ENCODE data around the gene EID2.

GRCh38 chr19:39520541-39521484 lies 19.1 kb downstream of the EID2 start:
- no peak for TF ChIP-seq CTCF (optimal IDR thresholded peaks at IDR 0.05 in 1 of 3, IDR thresholded peaks at IDR 0.05 in 1 of 3, conservative IDR thresholded peaks at IDR 0.05 in 1 of 3; ENCODE audit: extremely low read depth in 1 of 3, insufficient read depth in 2 of 3, low read length in 3 of 3)
- no peak for TF ChIP-seq EZH2 (IDR thresholded peaks at IDR 0.05; ENCODE audit: low read length)
